Right lung (tissue), 5 donors: Measurements from ENCODE around the gene PCAT7. TPM values are rescaled to one million over a fixed set of nuclear protein-coding genes. Genes with fewer than 3 reads are reported as not detected.
"Not testable (repeated sequence)": the region's sequence is repeated elsewhere in the genome, so short reads cannot be mapped to it uniquely, and the experiment has no call there.

ENCODE experiments used
- DNase-seq, 2 donors: peaks; one replicate each; pipeline ENCODE4 v3.0.0-alpha.2; 2013
- polyA plus RNA-seq, 5 donors: library from polyadenylated mRNA; unstranded; fragments of 120-200 nt; gene quantifications; one replicate each; pipeline versions ENCODE4 v1.2.1 to v1.2.3, GENCODE V29; 2013; ENCODE audit warnings: inconsistent platforms in 1 of 5, low replicate concordance in 1 of 5; ENCODE audit not compliant: insufficient read length in 5 of 5, insufficient read depth in 1 of 5

The PCAT7 gene
- polyA plus RNA-seq, 5 donors: 0.46 to 1.1 (median 1.0) TPM

DNA sequence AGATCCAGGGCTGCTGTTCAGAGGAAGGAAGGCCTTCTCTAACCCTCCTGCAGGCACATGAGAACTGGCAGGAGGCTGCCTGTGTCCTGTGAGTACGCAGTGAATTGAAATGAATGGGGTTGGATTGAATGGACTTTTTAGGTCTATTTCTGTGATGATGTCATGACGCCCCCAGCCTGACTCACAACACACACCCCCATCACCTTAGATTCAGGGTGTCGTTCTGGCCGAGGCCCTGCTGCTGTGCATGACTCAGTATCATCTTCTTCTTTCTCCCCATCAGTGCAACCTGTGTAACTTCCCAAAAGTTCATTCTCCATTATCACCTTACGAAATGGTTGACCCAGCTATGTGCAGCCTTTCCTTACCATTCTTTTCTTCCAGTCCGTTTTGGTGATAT is 5.4 kb downstream of the PCAT7 start:
- no peak for DNase-seq

DNA sequence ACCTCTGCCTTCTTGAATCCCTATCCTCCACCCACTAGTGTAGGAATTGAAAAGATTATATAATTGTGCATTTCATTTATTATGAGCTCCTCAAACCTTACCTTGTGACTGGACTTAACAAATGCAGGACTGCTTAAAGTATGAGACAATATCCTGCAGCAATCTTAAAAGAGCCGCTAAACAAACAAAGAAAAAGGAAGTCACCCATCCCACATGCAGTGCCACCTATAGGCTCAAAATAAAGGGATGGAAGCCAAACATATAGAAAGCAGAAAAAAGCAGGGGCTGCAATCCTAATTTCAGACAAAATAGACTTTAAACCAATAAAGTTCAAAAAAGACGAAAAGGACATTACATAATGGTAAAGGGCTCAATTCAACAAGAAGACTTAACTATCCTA is 8.7 kb downstream of the PCAT7 start:
- DNase-seq: no peak

DNA sequence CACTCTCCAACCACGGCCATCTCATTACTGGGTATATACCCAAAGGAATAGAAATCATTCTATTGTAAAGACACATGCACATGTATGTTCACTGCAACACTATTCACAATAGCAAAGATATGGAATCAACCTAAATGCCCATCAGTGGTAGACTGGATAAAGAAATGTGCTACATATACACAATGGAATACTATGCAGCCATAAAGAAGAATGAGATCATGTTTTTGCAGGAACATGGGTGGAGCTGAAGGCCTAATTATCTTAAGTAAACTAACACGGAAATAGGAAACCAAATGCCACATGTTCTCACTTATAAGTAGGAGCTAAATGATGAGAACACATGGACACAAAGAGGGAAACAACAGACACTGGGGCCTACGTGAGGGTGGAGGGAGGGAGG is 9.4 kb downstream of the PCAT7 start:
- DNase-seq: not testable (repeated sequence)

DNA sequence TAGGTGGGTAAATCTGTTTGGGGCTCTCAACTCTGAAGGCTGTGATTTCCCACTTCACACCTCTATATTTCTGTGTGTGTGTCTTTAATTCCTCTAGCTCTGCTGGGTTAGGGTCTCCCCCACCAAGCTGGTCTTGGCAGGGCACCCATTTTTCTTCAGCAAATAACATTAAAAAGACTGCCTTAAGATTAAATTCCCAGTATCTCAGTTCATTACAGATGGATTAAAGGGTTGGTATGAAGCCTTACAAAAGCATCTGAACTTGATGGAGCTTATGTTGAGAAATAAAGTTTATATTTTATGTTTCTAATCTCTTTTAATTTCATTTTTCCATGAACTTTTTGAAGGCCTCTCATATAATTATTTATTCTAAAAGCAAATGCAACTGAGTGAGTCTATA is 11.7 kb downstream of the PCAT7 start:
- peak; percentile 38 to 51 for DNase-seq

DNA sequence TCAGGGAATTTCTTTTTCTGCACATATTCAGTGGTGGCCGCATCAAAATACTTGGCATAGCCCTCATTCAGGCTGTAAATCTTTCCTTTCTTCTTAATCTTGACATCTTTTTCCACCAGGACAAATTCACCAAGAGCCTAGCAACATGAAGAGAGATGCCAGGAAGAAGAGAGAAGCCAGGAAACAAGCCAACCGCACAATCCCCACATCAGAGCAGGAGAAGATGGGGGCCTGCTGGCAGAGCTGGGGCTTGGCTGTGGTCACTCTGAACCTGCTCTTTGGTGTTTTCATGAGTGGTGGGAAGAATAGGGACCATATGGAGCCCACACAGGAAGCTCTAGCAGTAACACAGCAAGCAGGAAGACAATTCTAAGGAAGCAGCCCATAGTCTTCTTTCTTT is 12.4 kb downstream of the PCAT7 start:
- peak; percentile 73 to 74 for DNase-seq

DNA sequence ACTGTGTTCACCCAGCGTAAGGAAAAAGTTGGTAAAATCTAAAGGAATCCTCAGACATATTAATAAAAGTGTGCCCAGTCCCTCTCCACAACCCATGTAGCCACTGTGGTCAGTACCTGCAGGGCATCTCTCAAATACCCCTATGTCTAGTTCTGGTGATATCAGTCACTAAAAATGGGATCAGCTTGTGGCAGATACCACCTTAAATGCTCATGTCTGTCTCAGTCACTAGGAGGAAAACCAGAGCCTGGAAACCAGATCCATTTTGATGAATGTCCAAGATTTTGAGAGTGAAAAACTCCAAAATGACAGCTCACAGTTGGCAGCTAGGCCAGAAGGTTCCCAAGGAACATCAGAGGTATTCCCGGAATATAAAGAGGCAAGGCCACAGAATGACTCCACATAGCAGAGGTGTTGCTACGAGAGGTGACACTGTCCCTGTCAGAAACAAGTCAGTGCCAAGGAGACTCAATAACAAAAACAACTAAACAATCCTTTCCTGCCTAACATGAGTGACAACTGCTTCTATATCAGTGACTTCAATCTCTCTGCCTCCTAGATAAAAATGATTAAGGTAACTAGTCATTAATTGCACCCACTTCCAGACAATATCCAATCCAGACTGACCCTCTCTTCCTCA is 13.5 kb downstream of the PCAT7 start:
- no peak for DNase-seq

DNA sequence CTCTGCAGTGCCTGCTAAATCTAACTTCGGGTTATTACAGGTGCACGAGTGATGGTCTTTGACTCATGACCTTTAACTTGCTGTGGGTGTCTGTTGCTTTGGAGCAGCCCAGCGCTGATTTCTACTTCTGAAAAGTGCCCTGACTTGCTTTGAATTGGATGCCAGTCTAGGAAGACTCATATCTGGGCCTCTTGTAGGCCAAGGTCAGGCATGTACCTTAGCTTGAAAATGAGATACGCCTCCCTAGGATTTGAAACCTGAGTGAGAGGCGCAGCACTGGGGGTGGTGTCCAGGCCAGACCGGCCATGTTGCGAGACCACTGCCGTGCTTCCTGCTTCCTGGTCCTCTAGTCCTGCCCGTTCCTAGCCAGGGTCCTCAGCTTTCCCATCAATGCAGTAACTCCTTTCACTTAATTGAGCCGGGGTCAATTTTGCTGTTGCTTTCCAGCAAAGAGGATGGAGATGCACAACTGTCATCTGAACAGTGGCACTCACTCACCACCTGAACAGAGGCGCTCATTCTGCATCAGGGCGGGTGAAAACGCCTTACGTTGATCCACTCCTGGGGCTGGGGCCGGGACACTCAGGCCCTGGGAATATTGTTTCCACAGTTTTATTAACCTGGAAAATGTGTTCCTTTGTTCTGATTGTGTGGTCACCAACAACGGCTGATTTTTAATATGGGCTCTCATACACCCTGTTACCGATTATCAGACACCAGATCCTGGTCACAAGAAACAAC is 14.3 kb downstream of the PCAT7 start:
- no peak for DNase-seq

DNA sequence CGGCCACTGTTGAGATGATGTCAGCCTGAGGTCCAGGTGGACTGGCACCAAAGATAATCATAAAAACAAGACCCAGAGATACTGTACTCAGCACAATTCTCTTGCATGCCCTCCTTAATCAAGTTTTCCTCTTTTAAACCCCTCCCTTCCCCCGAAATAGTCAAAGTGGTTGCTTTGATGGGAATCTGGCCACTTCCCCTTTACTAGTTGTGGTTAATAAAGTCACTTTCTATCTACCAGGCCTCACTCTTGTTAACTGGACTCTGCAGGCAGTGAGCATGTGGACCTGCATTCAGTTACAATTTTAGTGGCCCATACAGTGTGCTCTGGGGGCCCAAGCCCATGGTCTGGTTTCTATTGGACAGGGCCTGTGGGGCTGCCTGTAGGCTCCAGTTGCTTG is 21.2 kb downstream of the PCAT7 start:
- no peak for DNase-seq

DNA sequence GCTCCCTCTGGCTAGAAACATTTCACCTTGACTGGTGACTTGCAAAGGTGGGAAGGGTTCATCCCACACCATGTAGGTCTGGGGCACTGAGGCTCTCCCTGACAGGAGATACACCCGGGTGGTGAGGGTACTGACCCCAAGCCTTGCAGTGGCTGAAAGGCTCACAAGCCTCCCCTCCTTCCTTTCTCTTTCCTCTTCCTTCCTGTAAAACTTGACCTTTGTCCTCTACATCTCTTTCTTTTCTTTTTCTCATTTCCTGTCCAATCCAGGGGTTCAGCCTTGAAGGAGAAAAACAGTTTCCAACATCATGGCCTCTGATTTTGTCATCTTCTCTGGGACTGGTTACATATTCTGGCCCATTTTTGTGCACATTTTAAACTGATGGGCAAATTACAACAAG is 22.2 kb downstream of the PCAT7 start:
- no peak for DNase-seq

DNA sequence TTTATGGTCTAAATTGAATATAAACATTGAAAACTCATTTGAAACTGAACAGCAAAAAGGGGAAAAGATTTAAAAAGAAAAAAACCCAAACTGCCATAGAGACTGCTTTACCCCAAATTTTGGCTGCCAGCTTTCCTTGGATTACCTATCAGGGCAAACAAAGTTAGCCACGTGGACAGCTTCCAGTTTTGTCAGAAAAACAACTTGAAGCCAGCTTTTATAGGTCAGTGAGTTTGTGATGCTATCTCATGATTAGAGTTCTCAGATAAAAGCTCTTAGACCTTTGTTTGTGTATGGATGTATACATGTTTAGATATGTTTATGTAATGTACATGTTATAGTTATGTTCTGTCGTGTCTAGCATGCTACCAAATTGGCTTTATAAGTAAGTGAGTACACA is 22.7 kb downstream of the PCAT7 start:
- no peak for DNase-seq

DNA sequence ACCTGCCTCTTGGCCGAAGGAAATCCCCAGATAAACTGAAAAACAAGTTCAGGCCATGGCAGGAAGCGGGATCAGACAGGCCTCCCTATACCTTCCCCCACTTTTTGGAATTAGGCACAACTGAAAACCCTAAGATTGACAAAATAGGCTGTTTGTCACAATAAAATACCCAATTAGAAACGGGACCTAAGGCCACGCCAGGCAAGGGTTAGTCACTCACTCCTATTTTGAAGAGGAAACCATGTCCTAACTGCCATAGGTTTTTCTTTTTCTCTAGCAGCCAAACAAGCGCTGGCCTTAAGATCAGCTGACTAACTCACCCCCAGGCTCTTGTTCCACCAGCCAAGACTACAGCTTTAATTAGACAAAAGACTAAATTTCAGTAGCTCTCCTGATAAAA is 26.8 kb downstream of the PCAT7 start:
- DNase-seq: no peak

DNA sequence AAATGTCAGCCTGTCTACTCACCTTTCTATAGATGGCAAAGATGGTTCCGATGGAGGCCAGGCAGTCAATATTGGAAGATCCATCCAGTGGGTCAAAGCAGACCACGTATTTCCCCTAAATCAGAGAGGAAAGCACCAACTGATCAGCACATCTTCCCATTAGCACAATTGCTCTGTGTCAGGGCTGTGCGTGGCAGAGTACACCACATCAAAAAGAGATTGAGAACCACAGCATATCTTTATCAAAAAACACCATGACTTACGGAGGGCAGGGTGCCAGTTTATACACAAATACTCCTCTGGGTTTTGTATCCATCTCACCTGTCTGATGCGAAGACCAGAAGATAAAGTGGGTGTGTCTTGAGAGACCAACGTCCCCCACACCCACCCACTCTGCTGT is 29.7 kb downstream of the PCAT7 start:
- DNase-seq: no peak

DNA sequence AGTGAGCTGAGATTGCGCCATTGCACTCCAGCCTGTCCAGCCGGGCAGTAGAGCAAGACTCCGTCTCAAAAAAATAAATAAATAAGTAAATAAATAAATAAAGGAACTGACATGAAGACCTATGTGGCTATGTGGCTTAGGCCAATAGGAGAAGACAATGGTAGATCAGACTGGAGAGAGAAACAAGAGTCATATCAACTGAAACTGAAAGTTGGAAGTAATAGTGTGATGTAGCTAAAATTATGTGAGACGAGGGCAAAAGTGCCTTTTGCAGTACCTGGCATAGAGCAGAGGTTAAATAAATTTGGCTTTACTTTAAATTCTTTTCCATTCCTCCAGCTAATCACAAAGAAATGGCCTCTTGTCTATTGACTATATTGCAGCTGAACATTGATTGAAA is 31.4 kb downstream of the PCAT7 start:
- no peak for DNase-seq

DNA sequence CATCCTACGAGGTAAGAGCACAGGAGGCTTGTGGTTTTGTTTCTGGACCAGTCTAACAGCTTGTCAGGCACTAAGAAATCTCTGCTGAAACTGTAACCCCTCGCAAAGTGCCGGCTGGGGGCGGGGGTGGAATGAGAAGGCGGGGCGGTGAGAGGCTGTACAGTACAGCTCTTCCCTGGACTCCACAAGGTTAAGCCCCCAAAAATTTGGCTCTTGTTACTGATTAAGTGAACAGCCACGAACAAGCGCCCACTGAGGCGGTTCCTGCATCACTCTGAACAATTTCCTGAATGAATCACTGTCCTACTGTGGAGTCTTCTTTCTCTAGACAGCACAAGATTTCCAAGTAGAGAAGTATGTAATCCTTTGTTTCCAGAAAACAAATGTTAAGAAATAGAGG is 31.9 kb downstream of the PCAT7 start:
- DNase-seq: no peak

DNA sequence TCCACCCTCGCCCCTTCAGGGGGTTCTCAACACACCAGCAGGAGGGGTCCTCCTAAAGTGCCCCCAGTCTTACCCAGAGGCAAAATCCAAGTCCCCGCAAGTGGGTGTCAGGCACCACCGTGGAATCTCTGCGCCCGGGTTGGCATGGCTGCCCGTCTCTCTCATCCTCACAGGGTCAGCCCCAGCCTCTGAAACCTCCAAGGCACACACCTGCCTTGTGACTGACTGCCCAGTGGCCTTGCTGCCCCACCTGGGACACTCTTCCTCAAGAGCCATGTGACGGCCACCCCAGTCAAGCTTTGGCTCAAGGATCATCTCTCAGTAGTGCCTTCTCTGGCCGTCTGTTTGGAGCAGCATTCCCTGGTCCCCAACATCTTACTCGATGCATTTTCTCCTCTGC is 33.8 kb downstream of the PCAT7 start:
- DNase-seq: no peak

DNA sequence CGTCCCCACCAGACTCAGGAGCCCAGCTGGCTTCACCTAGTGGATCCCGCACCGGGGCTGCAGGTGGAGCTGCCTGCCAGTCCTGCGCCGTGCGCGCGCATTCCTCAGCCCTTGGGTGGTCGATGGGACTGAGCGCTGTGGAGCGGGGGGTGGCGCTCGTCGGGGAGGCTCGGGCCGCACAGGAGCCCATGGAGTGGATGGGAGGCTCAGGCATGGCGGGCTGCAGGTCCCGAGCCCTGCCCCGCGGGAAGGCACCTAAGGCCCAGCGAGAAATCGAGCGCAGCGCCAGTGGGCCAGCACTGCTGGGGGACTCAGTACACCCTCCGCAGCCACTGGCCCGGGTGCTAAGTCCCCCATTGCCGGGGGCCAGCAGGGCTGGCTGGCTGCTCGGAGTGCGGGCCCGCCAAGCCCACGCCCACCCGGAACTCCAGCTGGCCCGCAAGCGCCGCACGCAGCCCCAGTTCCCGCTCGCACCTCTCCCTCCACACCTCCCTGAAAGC is 36.2 kb downstream of the PCAT7 start:
- not testable (repeated sequence) for DNase-seq

DNA sequence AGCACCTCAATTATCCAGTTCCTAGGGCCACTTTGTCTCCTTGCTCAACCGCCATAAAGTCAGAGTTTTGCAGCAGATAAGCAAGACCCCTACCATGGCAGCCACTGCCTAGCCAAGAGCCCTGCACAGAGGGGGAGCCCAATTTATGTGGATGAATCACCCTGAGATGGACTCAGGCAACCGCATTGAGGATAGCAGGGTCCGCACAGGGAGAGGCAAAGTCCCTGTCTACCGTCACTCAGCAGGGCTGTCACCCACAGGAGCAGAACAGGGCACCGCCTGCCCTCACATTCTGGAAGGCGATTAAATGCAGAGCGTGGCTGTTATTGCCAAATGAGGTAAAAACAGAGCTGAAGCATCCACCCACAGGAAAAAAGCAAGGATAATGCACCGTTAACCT is 37.0 kb downstream of the PCAT7 start:
- no peak for DNase-seq

DNA sequence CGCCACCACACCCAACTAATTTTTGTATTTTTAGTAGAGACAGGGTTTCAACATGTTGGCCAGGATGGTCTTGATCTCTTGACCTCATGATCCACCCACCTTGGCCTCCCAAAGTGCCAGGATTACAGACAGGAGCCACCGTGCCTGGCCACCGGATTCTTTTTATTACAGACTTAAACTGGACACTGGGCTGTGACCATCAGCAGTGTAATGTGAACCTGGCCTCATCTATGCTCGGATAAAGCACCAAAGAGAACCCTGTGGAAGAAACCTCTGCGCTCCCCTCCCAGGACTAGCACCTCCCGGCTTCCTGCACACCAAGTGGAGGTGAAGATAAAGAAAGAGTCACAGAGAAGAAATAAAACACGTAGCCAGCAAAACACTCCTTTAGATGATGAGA is 37.8 kb downstream of the PCAT7 start:
- DNase-seq: not testable (repeated sequence)

DNA sequence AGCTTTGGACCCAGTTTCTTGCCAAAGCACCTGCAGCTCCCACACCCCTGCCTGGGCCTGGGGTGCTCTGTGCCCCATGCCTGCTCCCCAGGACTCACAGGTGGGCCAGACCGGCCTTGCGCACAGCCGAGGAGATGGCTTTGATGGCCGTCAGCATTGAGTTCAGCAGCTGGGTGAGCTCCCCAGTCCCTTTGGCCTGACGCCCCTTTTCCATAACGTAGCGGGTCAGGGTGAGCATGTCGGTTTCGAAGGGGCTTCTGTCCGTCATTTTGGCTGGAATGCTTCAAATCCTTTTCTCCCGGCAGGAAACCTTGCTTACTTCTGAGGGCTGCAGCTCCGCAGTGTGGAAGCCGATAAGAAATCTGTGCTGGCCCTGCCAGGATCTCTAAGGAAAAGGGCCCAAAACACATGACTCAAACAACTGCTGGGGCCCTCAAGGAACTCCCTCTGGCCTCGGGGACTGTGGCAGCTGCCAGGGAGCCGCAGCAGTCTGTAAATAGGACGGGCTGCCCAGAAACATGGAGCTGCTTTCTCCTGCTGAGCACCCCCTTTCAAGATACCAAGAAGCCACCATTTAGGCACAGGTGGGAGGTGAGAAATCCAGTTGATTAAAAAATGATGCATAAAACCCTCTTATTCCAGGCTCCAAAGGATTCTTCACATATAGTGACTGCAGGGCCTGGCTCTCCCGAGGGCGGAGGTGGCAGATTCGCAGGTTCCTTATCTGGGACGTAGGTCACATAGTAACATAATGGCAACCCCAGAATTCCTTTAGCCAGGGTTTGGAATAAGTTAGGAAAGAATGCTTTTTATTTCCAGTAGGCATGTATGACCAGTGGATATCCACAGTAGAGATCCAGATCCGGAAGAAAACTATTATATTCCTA is 38.8 kb downstream of the PCAT7 start, which contains the start of gene FBP2:
Gene FBP2, minus strand, starts transcription at position 366 of the 887 bp plus-strand sequence. Its CDS starts 98 bp downstream, at position 268.
- DNase-seq: no peak

DNA sequence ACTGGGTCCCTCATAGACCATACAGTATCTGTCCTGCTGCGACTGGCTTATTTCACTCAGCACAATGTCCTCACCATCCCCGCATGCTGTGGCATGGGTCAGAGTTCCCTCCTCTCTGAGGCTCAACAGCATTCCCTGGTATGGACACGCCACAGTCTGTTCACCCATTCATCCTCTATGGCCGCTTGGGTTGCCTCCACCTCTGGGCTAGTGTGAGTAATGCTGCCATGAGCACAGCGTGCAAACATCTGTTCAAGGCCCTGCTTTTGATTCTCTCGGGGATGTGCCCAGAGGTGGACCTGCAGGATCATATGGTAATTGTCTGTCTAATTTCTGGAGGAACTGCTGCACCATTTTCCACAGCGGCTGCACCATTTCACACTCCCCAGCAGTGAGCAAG is 44.2 kb downstream of the PCAT7 start:
- no peak for DNase-seq

DNA sequence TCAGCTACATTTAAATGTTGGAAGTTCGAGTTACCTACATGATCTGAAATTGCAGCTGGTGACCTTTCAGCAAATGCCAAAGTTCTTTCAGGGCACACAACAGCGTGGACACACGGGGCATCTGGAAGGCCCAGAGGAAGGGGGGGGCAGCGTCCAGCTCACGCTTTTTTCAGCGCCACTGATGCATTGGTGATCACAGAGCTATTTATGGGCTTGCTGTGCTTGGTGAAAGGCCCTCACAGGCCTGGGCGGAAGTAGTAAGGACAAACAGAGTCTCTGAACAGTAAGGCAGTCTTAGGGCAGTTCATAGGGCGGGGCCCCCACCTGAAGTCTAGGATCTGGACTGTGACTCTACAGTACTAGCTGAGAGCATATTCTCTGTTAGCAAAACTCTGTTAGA is 45.4 kb downstream of the PCAT7 start:
- no peak for DNase-seq

DNA sequence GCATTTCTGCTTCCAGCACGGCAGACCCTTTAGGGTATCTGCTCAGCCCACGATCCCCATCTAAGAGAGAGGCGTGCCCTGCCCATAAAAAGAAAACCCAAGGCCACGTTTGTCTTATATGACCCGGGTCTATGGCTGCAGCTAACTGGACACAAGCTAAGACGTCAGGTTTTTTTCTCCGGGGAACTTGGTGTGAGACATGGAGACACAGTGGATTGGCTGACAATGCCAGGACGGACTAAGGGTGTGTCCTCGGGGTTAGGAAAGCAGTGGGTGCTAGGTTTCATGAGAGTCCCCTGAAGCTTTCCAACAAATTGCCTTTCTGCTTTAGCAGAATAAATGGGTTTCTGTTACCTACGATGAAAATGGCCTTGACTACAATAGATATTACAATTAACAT is 45.8 kb downstream of the PCAT7 start:
- no peak for DNase-seq
